Stimulated activated CD4-positive, alpha-beta T cell treated with anti-CD3 and anti-CD28 coated beads, Interleukin-1b, Interleukin-23, amount 100 ng/mL, for 4 hours (primary cell): ENCODE measurements around the gene TRAM2.

ENCODE experiments used
- DNase-seq, 2 donors: peaks; one replicate each; pipeline ENCODE4 v3.0.0-alpha.2; 2020; ENCODE audit warnings: low read depth in 2 of 2

Gene TRAM2

GRCh38 chr6:52570291-52570700, 6.6 kb downstream of the TRAM2 start:
- no peak for DNase-seq

- no peak for DNase-seq
These were observed 8.5 kb downstream of the TRAM2 start for GRCh38 chr6:52568320-52568719.

- no peak for DNase-seq
These were observed 10.0 kb downstream of the TRAM2 start for GRCh38 chr6:52566853-52567279.

DNA sequence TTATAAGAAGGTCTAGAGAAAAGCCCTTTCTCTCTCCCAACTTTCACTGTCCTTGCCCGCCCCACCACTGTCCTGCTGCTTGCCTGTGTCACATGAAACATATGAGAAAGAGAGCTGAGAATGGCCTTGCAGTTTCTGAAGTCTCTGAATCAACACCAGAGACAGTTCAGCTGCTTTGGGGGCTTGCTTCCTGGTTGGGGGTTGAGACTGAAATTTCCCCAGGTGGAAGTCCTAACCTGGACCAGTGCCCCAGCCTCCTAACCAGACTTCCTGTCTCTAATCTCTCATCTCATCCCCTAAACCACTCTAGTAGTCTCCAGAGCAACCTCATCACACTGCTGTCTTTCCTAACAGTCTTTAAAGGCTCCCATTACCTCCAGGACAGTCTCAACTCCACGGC, 10.7 kb downstream of the TRAM2 start:
- no peak for DNase-seq

DNA sequence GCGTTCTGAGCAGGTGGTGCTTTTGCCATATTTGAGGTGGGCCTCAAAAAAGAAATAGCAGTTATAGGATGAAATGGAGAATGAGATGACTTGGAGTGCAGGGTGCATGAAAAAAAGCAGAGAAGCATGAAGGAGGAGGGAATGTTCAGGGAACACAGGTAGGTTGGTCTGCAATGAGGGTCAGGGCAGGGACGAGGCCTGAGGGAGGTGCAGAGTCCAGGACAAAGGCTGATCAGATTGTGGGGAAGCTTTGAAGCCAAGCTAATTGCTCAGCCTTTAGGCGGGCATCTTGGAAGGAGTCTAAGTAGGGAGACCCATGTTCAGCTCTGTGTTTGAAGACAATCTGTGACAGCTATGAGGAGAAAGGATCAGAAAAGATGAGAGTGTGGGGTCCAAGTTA, 12.0 kb downstream of the TRAM2 start:
- no peak for DNase-seq

GRCh38 chr6:52562911-52563310, 13.9 kb downstream of the TRAM2 start:
- no peak for DNase-seq

- no peak for DNase-seq
These were observed 16.4 kb downstream of the TRAM2 start for GRCh38 chr6:52560462-52560861.

DNA sequence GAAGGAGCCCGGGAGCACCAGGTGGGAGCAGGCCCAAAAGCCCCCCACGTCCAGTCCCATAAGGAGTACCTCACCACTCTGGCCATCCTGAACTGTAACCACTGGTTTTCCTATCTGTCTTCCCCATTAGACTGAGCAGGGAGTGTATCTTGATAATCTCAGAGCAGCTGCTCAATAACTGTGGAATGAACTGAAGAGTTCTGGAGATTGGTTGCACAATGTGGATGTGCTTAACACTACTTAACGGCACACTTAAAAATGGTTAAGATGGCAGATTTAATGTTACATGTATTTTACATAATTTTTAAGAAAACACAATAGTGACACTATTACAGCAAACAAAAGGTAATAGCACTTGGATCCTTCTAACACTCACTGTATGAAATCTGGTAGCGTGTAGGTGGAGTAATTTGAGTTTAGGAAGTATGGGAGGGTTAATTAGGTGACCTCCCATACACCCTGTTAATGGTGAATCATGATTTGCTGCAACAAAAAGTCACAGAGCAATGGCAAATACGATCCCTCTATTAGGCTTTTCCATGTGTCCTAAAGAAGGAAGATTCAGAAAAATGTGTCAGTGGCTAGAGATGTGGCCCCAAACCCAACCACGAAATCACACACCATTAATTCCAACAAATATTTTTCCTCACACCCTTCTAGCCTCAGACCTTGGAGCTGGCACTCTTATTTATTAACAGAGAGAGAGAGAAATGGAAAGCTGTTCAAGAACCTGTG, 18.4 kb downstream of the TRAM2 start:
- DNase-seq, result no peak

DNA sequence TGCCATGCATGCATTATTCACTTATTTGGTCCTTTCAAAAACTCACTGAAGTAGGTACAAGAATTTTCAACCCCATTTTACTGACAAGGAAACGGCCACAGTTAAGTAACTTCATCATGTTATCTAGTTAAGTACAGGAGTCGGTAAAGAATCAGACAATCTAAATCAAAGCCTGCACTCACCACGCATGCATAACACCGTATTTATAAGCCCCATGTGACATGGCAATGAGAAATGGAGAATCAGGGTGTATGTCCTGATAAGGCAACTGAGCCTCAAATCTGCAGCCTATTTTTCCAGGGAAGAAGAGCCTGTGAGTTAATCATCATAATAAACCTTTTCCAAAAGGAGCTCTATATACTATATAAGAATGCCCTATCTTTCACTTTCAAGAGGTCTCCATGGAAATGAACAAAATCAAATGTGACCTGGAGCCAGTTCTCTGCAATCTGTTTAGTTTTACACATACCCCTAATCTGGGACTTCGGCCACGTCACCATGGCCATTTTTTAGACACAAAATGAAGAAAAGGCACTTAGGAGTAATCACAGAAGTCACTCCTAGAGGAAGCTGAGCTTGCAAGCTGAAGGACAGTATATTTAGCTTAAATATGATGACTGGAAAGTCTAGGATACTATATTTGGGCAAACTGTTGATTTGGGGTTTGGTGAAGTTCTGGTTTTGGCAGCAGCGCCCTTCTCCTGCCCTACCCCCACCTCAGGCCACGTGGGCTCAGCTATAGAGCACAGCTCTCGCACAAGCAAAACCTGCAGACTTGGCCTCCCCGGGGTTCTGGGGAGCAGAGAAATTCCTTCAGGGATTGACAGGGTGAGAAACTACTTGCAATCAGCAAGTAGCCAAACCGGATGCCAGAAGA, 19.2 kb downstream of the TRAM2 start:
- DNase-seq, result no peak

- no peak for DNase-seq
These were observed 21.2 kb downstream of the TRAM2 start for GRCh38 chr6:52555518-52556233.

DNA sequence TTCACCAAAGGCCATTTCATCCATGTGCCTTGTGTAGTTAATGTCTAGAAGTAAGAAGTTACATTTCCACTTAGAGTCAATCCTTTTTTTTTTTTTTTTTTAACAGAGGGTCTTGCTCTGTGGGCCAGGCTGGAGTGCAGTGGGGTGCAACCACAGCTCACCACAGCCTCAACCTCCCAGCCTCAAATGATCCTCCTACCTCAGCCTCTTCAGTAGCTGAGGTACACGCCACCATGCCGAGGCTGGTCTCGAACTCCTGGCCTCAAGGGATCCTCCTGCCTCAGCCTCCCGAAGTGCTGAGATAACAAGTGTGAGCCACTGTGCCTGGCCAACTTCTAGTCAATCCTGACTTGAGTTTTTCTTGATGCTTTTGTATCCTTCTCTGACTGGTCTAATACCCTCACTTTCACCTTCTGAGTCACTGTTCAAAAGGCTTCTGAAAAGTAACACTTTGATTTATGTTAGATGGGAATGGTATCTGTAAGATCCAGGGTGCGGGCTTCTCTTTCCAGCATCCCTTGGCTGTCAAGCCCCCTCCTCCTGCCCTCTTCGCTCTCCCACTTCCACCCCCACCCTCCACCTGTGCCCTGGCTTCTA, 22.1 kb downstream of the TRAM2 start:
- no peak for DNase-seq

- DNase-seq, result no peak
These were observed 23.1 kb downstream of the TRAM2 start for GRCh38 chr6:52553719-52554118.

DNA sequence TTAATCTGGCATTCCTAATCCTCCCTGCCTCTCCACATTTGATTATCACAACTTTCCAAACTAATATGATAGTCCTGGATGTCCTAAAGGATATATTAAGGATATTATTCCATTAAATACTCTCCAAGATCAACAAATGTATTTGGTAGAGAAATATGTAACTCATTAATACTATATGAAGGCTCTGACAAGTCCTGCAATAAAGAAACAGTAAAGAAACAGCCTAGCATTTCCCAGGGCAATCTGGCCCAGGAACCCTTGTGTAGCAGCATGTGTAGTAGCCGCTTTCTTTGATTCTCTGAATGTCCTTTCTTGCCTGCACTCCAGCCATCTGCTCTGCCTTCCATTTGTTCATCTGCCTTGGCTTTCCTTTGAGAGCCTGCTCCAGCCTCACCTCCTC, 23.7 kb downstream of the TRAM2 start:
- no peak for DNase-seq

DNA sequence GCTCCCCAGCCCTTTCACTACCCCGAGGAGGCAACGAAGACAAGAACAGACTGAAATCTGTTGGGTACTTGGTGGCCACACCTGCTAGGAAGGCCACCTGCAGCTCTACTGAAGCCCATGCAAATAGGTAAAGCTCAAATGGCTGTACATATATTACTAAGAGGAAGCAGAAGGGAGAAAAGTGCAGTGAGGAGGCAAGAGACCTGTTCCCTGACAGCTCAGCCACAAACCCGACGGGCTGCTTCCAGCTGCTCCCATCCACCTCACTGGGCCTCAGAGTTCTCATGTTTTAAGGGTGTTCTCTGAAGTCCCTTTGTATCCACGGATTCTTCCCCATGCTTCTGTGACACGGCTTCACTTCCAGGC, 24.6 kb downstream of the TRAM2 start:
- DNase-seq, result no peak

GRCh38 chr6:52551483-52552277, 25.2 kb downstream of the TRAM2 start:
- DNase-seq, result no peak

DNA sequence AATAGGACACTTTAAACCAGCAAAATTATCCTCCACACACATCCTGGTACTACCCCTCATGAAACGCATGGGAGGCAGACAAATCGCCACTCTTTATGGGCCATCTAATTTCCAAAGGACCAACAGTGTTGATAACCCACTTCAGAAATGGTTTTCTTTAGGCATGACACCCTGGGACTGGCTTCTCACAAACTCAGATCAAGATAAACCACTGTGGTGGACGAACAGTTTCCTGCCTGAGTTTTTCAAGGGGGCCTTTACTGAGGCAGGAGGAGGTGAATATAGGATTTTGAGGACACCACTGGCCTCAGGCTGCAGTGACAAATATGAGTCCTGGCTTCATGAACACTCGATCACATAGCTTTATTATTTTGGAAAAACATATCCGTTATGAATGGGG, 26.0 kb downstream of the TRAM2 start:
- DNase-seq, result no peak

GRCh38 chr6:52550014-52550575, 26.8 kb downstream of the TRAM2 start:
- no peak for DNase-seq

DNA sequence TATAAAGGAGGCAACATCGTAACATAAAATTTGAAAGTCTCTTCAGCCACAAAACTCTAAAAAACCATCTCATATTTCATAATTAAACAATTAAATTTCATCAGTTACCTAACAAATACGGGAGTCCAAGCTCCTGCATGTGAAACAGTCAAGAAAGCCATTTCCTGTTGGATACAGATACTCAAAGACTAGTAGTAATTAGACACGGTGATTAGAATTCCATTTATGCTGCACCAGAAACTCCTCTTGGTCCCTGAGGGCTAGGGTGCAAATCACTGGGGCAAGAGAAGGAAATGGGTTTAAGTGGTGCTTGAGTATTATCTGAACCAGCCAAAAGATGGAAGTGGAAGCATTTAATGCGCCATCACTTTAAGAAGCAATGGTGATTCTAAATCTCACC, 27.4 kb downstream of the TRAM2 start:
- DNase-seq, result no peak

- DNase-seq, result no peak
These were observed 27.9 kb downstream of the TRAM2 start for GRCh38 chr6:52548999-52549398.

DNA sequence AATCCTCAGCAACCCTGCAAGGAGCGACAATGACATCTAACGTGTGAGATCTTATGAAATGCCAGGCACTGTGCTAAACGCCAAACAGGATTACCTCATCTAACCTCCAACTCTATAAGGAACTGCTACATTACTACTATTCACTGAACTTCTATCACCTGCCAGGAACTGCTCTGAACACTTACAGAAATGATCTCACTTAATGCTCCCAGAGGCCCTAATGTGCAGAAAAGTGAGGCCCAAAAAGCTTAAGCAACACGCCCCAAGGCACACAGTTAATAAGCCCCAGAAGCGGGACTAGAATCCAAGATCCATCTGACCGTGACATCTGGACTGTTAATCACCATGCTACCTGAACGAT, 28.5 kb downstream of the TRAM2 start:
- no peak for DNase-seq
